HepG2 (cell line): ENCODE data around the gene NDST1. TPM values are rescaled to one million over a fixed set of nuclear protein-coding genes. Genes with fewer than 3 reads are reported as not detected.

Experiments
- ATAC-seq: fragments of 200-7000 bp; cut with Tn5 transposase; 3 replicates; pipeline ENCODE4 v1.9.1; 2020; ENCODE audit warnings: mild to moderate bottlenecking, moderate library complexity
- BruUV-seq: library from RNA; stranded (reverse); fragments of 400-500 nt; replicated peaks from 2 replicates; lab custom pipeline; 2021; lab: Mats Ljungman, UMichigan
- CTCF ChIA-PET: fragments of 300-600 bp; formaldehyde crosslinking; extraction: SDS; loops from one replicate; lab custom pipeline; 2021; ENCODE audit warnings: low total read pairs, inconsistent platforms, low intra/inter-chr PET ratio; lab: Yijun Ruan, JAX
- POLR2A ChIA-PET: fragments of 350-600 bp; sonication (Branson Sonifier 250); formaldehyde crosslinking; loops from one replicate; lab custom pipeline; 2020; ENCODE audit warnings: antibody characterized with exemption, inconsistent platforms; lab: Yijun Ruan, JAX
- DNase-seq: peaks from one replicate; pipeline ENCODE4 v3.0.0-alpha.2; 2015; ENCODE audit warnings: low spot score
- FAIRE-seq: peaks from 3 replicates; lab custom pipeline; 2011; peaks lifted over from hg19 to GRCh38; lab: Jason Lieb, UNC
- H2AFZ ChIP-seq: one replicate; pipeline ENCODE4 v1.6.1; 2011; ENCODE audit warnings: low read length, inconsistent platforms
- H3K27ac ChIP-seq: fragments of 300-600 bp; 3 replicates; pipeline ENCODE4 v1.8.0; 2011; ENCODE audit warnings: mixed run types, mild to moderate bottlenecking, mixed read lengths, low read length, inconsistent platforms; ENCODE audit not compliant: insufficient read depth; ENCODE audit errors: extremely low read length
- H3K27me3 ChIP-seq, 2 experiments: fragments of 200-600 bp in 1 of 2; 2 replicates in 1 of 2; 3 replicates in 1 of 2; pipeline versions ENCODE4 v1.6.0 to v1.8.0; 2011; ENCODE audit warnings: low read length in 2 of 2, mild to moderate bottlenecking in 2 of 2, moderate library complexity in 2 of 2, inconsistent platforms in 1 of 2; ENCODE audit not compliant: insufficient read depth in 2 of 2, control insufficient read depth in 1 of 2
- H3K36me3 ChIP-seq, 2 experiments: fragments of 200-600 bp in 1 of 2; replicated peaks in 1 of 2; 2 replicates in 1 of 2; 3 replicates in 1 of 2; pipeline versions ENCODE4 v1.5.1 to v1.8.0; 2011; ENCODE audit warnings: low read length in 2 of 2, inconsistent platforms in 1 of 2; ENCODE audit not compliant: insufficient read depth in 2 of 2, control insufficient read depth in 1 of 2
- H3K4me1 ChIP-seq: 2 replicates; pipeline ENCODE4 v1.5.1; 2012; ENCODE audit warnings: low read length, inconsistent platforms; ENCODE audit not compliant: insufficient read depth
- H3K4me2 ChIP-seq: 2 replicates; pipeline ENCODE4 v1.6.0; 2011; ENCODE audit warnings: low read depth, low read length, inconsistent platforms
- H3K4me3 ChIP-seq, 3 experiments: fragments of 200-600 bp in 1 of 3; sonication (generic), shearing (Covaris generic) in 1 of 3; replicated peaks in 1 of 3; 2 replicates each; pipeline ENCODE4 v1.5.1; 2011 to 2016; ENCODE audit warnings: low read length in 3 of 3, inconsistent platforms in 2 of 3, low read depth in 2 of 3, mild to moderate bottlenecking in 2 of 3, control low read depth in 1 of 3, mixed read lengths in 1 of 3; ENCODE audit not compliant: insufficient read depth in 1 of 3
- H3K79me2 ChIP-seq: one replicate; pipeline ENCODE4 v1.6.1; 2011; ENCODE audit warnings: low read length, inconsistent platforms; ENCODE audit not compliant: insufficient read depth
- H3K9ac ChIP-seq: 2 replicates; pipeline ENCODE4 v1.6.0; 2011; ENCODE audit warnings: mild to moderate bottlenecking, low read depth, low read length, inconsistent platforms; ENCODE audit not compliant: insufficient read depth
- H3K9me3 ChIP-seq: 2 replicates; pipeline ENCODE4 v1.5.1; 2012; ENCODE audit warnings: mild to moderate bottlenecking, low read length
- H4K20me1 ChIP-seq: 2 replicates; pipeline ENCODE4 v1.6.0; 2011; ENCODE audit warnings: inconsistent platforms, mild to moderate bottlenecking, low read length, moderate library complexity; ENCODE audit not compliant: insufficient read depth
- ATF2 ChIP-seq: sonication (generic); formaldehyde crosslinking; IDR thresholded peaks from 2 replicates; pipeline ENCODE4 v1.4.0; 2020; ENCODE audit warnings: missing genetic modification reagents
- RBM39 ChIP-seq: fragments of 200-400 bp; formaldehyde crosslinking; IDR thresholded peaks from one replicate; pipeline ENCODE4 v1.6.1; 2018; ENCODE audit warnings: antibody characterized with exemption, mild to moderate bottlenecking, low read depth, low read length; ENCODE audit not compliant: poor library complexity, severe bottlenecking
- SKI ChIP-seq: fragments of 450-650 bp; IDR thresholded peaks from one replicate; pipeline ENCODE4 v1.6.1; 2018; ENCODE audit warnings: mild to moderate bottlenecking; ENCODE audit not compliant: partially characterized antibody
- TOE1 ChIP-seq: sonication (generic); formaldehyde crosslinking; IDR thresholded peaks from 2 replicates; pipeline ENCODE4 v1.4.0; 2020; ENCODE audit warnings: mild to moderate bottlenecking, missing genetic modification reagents
- USF2 ChIP-seq, 2 experiments: sonication (generic) in 1 of 2; formaldehyde crosslinking in 1 of 2; IDR thresholded peaks; 2 replicates each; pipeline versions ENCODE4 v1.5.1 to v1.6.1; 2011 to 2020; ENCODE audit warnings: borderline replicate concordance in 1 of 2, low read depth in 1 of 2, low read length in 1 of 2, mild to moderate bottlenecking in 1 of 2, missing genetic modification reagents in 1 of 2, moderate library complexity in 1 of 2
- ZNF225 ChIP-seq: sonication (generic); formaldehyde crosslinking; IDR thresholded peaks from 2 replicates; pipeline ENCODE4 v1.4.0; 2020; ENCODE audit warnings: mild to moderate bottlenecking, missing genetic modification reagents
- ZNF280D ChIP-seq: sonication (generic); formaldehyde crosslinking; IDR thresholded peaks from 2 replicates; pipeline ENCODE4 v1.5.1; 2020; ENCODE audit warnings: mild to moderate bottlenecking, missing genetic modification reagents
- ZNF703 ChIP-seq: sonication (generic); formaldehyde crosslinking; IDR thresholded peaks from 2 replicates; pipeline ENCODE4 v1.5.1; 2020; ENCODE audit warnings: missing genetic modification reagents, mild to moderate bottlenecking, moderate library complexity, borderline replicate concordance
- WGBS: methylation state at CpG from one replicate; pipeline ENCODE4 v1.1.6; 2017; ENCODE audit warnings: low lambda C conversion rate; 5-methylcytosine and 5-hydroxymethylcytosine counted together
- in situ Hi-C: cut with HindIII; loops from 2 replicates; pipeline ENCODE4 v1.10.0; 2017; ENCODE audit warnings: low pct_unique_long_range_greater_than_20kb; ENCODE audit not compliant: extremely low pct_ligation_motif_present
- intact Hi-C: fragments of 100-400 bp; cut with micrococcal nuclease; formaldehyde crosslinking; loops from one replicate; pipeline ENCODE4 v1.10.0; 2022; ENCODE audit not compliant: unreplicated experiment
- polyA plus RNA-seq, 8 experiments: library from polyadenylated mRNA; depleted of rRNA in 3 of 8; stranded (reverse) in 7 of 8; unstranded in 1 of 8; fragments of >200 nt; fragmentation: Illumina TruSeq in 4 of 8; extraction: Trizol in 4 of 8; gene quantifications; 2 replicates each; pipeline versions ENCODE4 v1.2.1 to v1.2.3, GENCODE V29; 2011 to 2016; ENCODE audit warnings: low read depth in 4 of 8, missing spikeins in 1 of 8, mixed read lengths in 1 of 8; ENCODE audit not compliant: insufficient read depth in 1 of 8
- total RNA-seq, 5 experiments: library from RNA; depleted of rRNA; stranded (reverse); fragments of >200 nt; fragmentation: Illumina TruSeq; extraction: Trizol; gene quantifications; 2 replicates each; pipeline ENCODE4 v1.2.3, GENCODE V29; 2016; ENCODE audit warnings: low read depth in 1 of 5
- TF ChIP-seq, protein P1 (sequence below): IDR thresholded peaks from 2 replicates; pipeline ENCODE4 v1.6.1; 2016; ENCODE audit warnings: low read depth

NDST1 gene
- total and polyA plus RNA-seq, 2 of the 13 experiments (the other 11 are each of a cell fraction or from before 2014, with no cell fraction given) = 23.8 to 26.2 TPM

GRCh38 chr5:150458802-150459557 lies 49.0 kb upstream of the NDST1 start:
- BruUV-seq = no TSS peak
- no peaks in the 10 kb centered on the region for H3K79me2 ChIP-seq
- intact Hi-C loops = loop anchor here (1.0 kb wide), 2 partner anchors 64 to 85 kb away; no protein-coding TSS in a partner anchor
- peaks cover 2 to 7% of the 10 kb centered on the region in 2 experiments; a peak in 1 of 5 replicates for H3K27me3 ChIP-seq
- DNase-seq (peak; percentile 44), ATAC-seq (peak; percentile 86), FAIRE-seq (no peak)
- H3K9me3 ChIP-seq = no peaks in the 10 kb centered on the region
- H3K27ac ChIP-seq = no peak overlapping the region
- no peak overlapping the region for H2AFZ ChIP-seq
- H3K9ac ChIP-seq = no peak overlapping the region
- no peaks in the 10 kb centered on the region for H4K20me1 ChIP-seq
- ChIA-PET POLR2A (interaction anchor here (0.6 to 2.0 kb wide), 5 partner anchors 9 to 86 kb away, joined by 4 to 15 read pairs (median 8); partner anchors contain the start of gene RPS14), CTCF (interaction anchor here (1.4 to 2.9 kb wide), 3 partner anchors 64 to 101 kb away, joined by 6 to 51 read pairs (median 18); no protein-coding TSS in a partner anchor)
- H3K4me3 ChIP-seq = peak overlapping the region in 2 of 3 experiments; percentile 42 to 62; a peak in 4 of 6 replicates
- no peaks in the 10 kb centered on the region for H3K36me3 ChIP-seq
- peaks cover 47% of the 10 kb centered on the region for H3K4me1 ChIP-seq
- in situ Hi-C loops = loop anchor here (5.0 to 25.0 kb wide), 3 partner anchors 63 to 203 kb away; partner anchors contain the start of gene MYOZ3
- H3K4me2 ChIP-seq = peak overlapping the region; percentile 78
- WGBS = 35% methylated on average over 16 of the region's 36 CpGs
- TF ChIP-seq USF2 (IDR thresholded peaks at IDR 0.05; ENCODE audit: low read depth, low read length) (no peak), USF2 (CRISPR knock-in tag; IDR thresholded peaks at IDR 0.05; ENCODE audit: borderline replicate concordance) (no peak), ZNF280D (CRISPR knock-in tag) (no peak), SKI (no peak), TOE1 (CRISPR knock-in tag) (no peak), ZNF703 (CRISPR knock-in tag) (no peak), RBM39 (no peak), ZNF225 (CRISPR knock-in tag) (no peak), ATF2 (CRISPR knock-in tag) (0 out of 2 replicates have a peak, but pooled peaks have one; percentile 22)
- TF ChIP-seq, protein P1, sequence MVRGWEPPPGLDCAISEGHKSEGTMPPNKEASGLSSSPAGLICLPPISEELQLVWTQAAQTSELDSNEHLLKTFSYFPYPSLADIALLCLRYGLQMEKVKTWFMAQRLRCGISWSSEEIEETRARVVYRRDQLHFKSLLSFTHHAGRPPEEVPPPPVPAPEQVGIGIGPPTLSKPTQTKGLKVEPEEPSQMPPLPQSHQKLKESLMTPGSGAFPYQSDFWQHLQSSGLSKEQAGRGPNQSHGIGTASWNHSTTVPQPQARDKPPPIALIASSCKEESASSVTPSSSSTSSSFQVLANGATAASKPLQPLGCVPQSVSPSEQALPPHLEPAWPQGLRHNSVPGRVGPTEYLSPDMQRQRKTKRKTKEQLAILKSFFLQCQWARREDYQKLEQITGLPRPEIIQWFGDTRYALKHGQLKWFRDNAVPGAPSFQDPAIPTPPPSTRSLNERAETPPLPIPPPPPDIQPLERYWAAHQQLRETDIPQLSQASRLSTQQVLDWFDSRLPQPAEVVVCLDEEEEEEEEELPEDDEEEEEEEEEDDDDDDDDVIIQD (CRISPR knock-in tag) = no peak
